PC-3 (cell line): ENCODE measurements around the gene MAML2.

Experiments
- EZH2 ChIP-seq: fragments of 300-600 bp; sonication (generic); IDR thresholded peaks from one replicate; pipeline ENCODE4 v1.6.1; 2017; ENCODE audit warnings: antibody characterized with exemption, mild to moderate bottlenecking, low read length; ENCODE audit not compliant: unreplicated experiment
- TF ChIP-seq, protein P1 (sequence below): fragments of 300-600 bp; sonication (generic); conservative IDR thresholded peaks from 2 replicates; pipeline ENCODE4 v1.5.1; 2017; ENCODE audit warnings: antibody characterized with exemption, low read depth, mild to moderate bottlenecking, low read length

DNA sequence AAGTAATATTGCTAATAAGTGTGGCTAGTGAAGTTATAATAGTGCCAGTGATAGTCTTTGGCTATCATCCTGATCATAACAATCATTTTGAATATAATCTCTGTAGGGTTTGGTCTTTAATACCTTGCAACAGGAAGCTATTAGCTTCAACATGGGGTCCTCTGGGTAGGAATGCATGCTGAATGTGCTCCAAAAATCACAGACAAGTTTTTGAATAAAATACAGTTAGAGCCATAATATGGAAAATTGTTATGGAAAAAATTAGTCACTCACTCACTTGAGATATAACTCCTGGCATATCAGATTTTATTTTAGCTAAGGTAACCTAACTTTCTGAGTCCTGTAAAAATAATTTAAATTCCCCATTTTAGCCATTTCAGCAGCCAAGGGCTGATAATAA, 323.7 kb downstream of the MAML2 start:
- TF ChIP-seq, protein P1, sequence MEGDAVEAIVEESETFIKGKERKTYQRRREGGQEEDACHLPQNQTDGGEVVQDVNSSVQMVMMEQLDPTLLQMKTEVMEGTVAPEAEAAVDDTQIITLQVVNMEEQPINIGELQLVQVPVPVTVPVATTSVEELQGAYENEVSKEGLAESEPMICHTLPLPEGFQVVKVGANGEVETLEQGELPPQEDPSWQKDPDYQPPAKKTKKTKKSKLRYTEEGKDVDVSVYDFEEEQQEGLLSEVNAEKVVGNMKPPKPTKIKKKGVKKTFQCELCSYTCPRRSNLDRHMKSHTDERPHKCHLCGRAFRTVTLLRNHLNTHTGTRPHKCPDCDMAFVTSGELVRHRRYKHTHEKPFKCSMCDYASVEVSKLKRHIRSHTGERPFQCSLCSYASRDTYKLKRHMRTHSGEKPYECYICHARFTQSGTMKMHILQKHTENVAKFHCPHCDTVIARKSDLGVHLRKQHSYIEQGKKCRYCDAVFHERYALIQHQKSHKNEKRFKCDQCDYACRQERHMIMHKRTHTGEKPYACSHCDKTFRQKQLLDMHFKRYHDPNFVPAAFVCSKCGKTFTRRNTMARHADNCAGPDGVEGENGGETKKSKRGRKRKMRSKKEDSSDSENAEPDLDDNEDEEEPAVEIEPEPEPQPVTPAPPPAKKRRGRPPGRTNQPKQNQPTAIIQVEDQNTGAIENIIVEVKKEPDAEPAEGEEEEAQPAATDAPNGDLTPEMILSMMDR, result no peak
- TF ChIP-seq EZH2, result no peak
